HEK293T (cell line): Measurements from ENCODE around the gene CHST3.

Experiments used
- CTCF ChIA-PET: fragments of 350-600 bp; formaldehyde crosslinking; extraction: SDS; loops from one replicate; lab custom pipeline; 2021; ENCODE audit warnings: antibody characterized with exemption, inconsistent platforms; lab: Yijun Ruan, JAX
- POLR2A ChIA-PET: fragments of 350-600 bp; formaldehyde crosslinking; extraction: SDS; loops from one replicate; lab custom pipeline; 2020; ENCODE audit warnings: antibody characterized with exemption, inconsistent platforms; lab: Yijun Ruan, JAX
- DNase-seq: peaks from one replicate; pipeline ENCODE4 v3.0.0; 2012; ENCODE audit warnings: mixed read lengths; ENCODE audit errors: extremely low spot score
- ARNT ChIP-seq: fragments of 450-650 bp; IDR thresholded peaks from 2 replicates; pipeline ENCODE4 v1.6.1; 2017; ENCODE audit warnings: mild to moderate bottlenecking
- BHLHE40 ChIP-seq: fragments of 450-650 bp; IDR thresholded peaks from 2 replicates; pipeline ENCODE4 v1.6.1; 2016; ENCODE audit warnings: mild to moderate bottlenecking, moderate library complexity, borderline replicate concordance
- CTBP1 ChIP-seq: fragments of 450-650 bp; IDR thresholded peaks from 2 replicates; pipeline ENCODE4 v1.6.1; 2016; ENCODE audit warnings: borderline replicate concordance
- ELF4 ChIP-seq: fragments of 450-650 bp; IDR thresholded peaks from 2 replicates; pipeline ENCODE4 v1.6.1; 2017; ENCODE audit warnings: antibody characterized with exemption
- FOXA1 ChIP-seq: fragments of 450-650 bp; IDR thresholded peaks from 2 replicates; pipeline ENCODE4 v1.6.1; 2016; ENCODE audit warnings: mild to moderate bottlenecking
- FOXK2 ChIP-seq: fragments of 450-650 bp; IDR thresholded peaks from 2 replicates; pipeline ENCODE4 v1.6.1; 2016; ENCODE audit warnings: mild to moderate bottlenecking
- FOXM1 ChIP-seq: fragments of 450-650 bp; IDR thresholded peaks from 2 replicates; pipeline ENCODE4 v1.6.1; 2017; ENCODE audit warnings: mild to moderate bottlenecking, borderline replicate concordance
- HDGF ChIP-seq: fragments of 450-650 bp; IDR thresholded peaks from 2 replicates; pipeline ENCODE4 v1.6.1; 2017; ENCODE audit warnings: antibody characterized with exemption, borderline replicate concordance
- L3MBTL2 ChIP-seq: fragments of 450-650 bp; conservative IDR thresholded peaks from 2 replicates; pipeline ENCODE4 v1.6.1; 2016; ENCODE audit warnings: mild to moderate bottlenecking
- LEF1 ChIP-seq: fragments of 450-650 bp; IDR thresholded peaks from 2 replicates; pipeline ENCODE4 v1.6.1; 2017; ENCODE audit warnings: mild to moderate bottlenecking, borderline replicate concordance
- NFRKB ChIP-seq: fragments of 450-650 bp; IDR thresholded peaks from 2 replicates; pipeline ENCODE4 v1.6.1; 2016; ENCODE audit warnings: mild to moderate bottlenecking, moderate library complexity
- PKNOX1 ChIP-seq: fragments of 450-650 bp; IDR thresholded peaks from 2 replicates; pipeline ENCODE4 v1.6.1; 2016
- SP1 ChIP-seq: fragments of 450-650 bp; IDR thresholded peaks from 2 replicates; pipeline ENCODE4 v1.6.1; 2017
- SUZ12 ChIP-seq: fragments of 450-650 bp; IDR thresholded peaks from 2 replicates; pipeline ENCODE4 v1.6.1; 2016; ENCODE audit warnings: mild to moderate bottlenecking
- TARDBP ChIP-seq: fragments of 450-650 bp; IDR thresholded peaks from 2 replicates; pipeline ENCODE4 v1.6.1; 2016
- ZNF384 ChIP-seq: fragments of 450-650 bp; IDR thresholded peaks from 2 replicates; pipeline ENCODE4 v1.6.1; 2016

The CHST3 gene

GRCh38 chr10:71946700-71947099, 17.5 kb upstream of the CHST3 start:
- TF ChIP-seq LEF1 (no peak), FOXM1 (no peak), HDGF (no peak), SUZ12 (no peak), ARNT (no peak), CTBP1 (no peak)
- ChIA-PET CTCF (interaction anchor here (0.8 kb wide), 1 partner anchor 13 kb away, joined by 3 read pairs; no protein-coding TSS in a partner anchor), POLR2A (interaction anchor here (0.7 kb wide), 1 partner anchor 96 kb away, joined by 3 read pairs; no protein-coding TSS in a partner anchor)
- no peak for DNase-seq

GRCh38 chr10:71948496-71949067, 15.6 kb upstream of the CHST3 start:
- TF ChIP-seq SUZ12: no peak
- no peak for TF ChIP-seq FOXM1
- TF ChIP-seq CTBP1: no peak
- TF ChIP-seq FOXA1: no peak
- no peak for TF ChIP-seq ZNF384
- no peak for TF ChIP-seq HDGF
- no peak for TF ChIP-seq PKNOX1
- TF ChIP-seq ELF4: no peak
- TF ChIP-seq BHLHE40: no peak
- TF ChIP-seq TARDBP: no peak
- no peak for TF ChIP-seq ARNT
- no peak for TF ChIP-seq SP1
- no peak for TF ChIP-seq NFRKB
- POLR2A ChIA-PET: no interaction called here
- CTCF ChIA-PET: interaction anchor here (0.8 to 1.3 kb wide), 2 partner anchors 9 kb away, joined by 4 to 6 read pairs; no protein-coding TSS in a partner anchor
- DNase-seq: no peak

- CTCF ChIA-PET: no interaction called here
- DNase-seq: no peak
- POLR2A ChIA-PET: no interaction called here
- TF ChIP-seq TARDBP (no peak), FOXM1 (no peak), FOXA1 (no peak), L3MBTL2 (no peak), CTBP1 (no peak), FOXK2 (no peak), ZNF384 (no peak), NFRKB (no peak), SUZ12 (no peak), HDGF (no peak), BHLHE40 (no peak), LEF1 (no peak), ARNT (no peak), ELF4 (no peak)
These were observed 13.5 kb upstream of the CHST3 start for GRCh38 chr10:71950683-71951082.

- TF ChIP-seq HDGF: no peak
- POLR2A ChIA-PET: no interaction called here
- DNase-seq: no peak
- CTCF ChIA-PET: interaction anchor here (1.0 kb wide), 1 partner anchor 96 kb away, joined by 3 read pairs; no protein-coding TSS in a partner anchor
These were observed 11.4 kb upstream of the CHST3 start for GRCh38 chr10:71952745-71953144.

- ChIA-PET CTCF (interaction anchor here (0.7 to 3.0 kb wide), 15 partner anchors 9 to 315 kb away, joined by 3 to 24 read pairs (median 4); no protein-coding TSS in a partner anchor), POLR2A (interaction anchor here (0.5 to 1.3 kb wide), 2 partner anchors 16 to 106 kb away, joined by 3 to 4 read pairs; partner anchors contain the start of gene PSAP)
- DNase-seq: no peak
- TF ChIP-seq LEF1 (no peak), FOXK2 (no peak), NFRKB (no peak), HDGF (no peak), SUZ12 (no peak), SP1 (no peak), ELF4 (no peak), BHLHE40 (no peak), PKNOX1 (no peak), L3MBTL2 (no peak), FOXM1 (no peak), ARNT (no peak), TARDBP (no peak), FOXA1 (no peak), ZNF384 (no peak), CTBP1 (no peak)
These were observed 6.5 kb upstream of the CHST3 start for GRCh38 chr10:71957546-71958275.

GRCh38 chr10:71959526-71959925, 4.7 kb upstream of the CHST3 start:
- TF ChIP-seq FOXK2: no peak
- no peak for TF ChIP-seq LEF1
- no peak for TF ChIP-seq ARNT
- TF ChIP-seq SP1: no peak
- TF ChIP-seq BHLHE40: no peak
- no peak for TF ChIP-seq FOXA1
- no peak for TF ChIP-seq NFRKB
- no peak for TF ChIP-seq TARDBP
- TF ChIP-seq SUZ12: no peak
- TF ChIP-seq L3MBTL2: no peak
- TF ChIP-seq HDGF: no peak
- TF ChIP-seq ZNF384: no peak
- no peak for TF ChIP-seq FOXM1
- TF ChIP-seq ELF4: no peak
- TF ChIP-seq CTBP1: no peak
- TF ChIP-seq PKNOX1: no peak
- no peak for DNase-seq
- POLR2A ChIA-PET: no interaction called here
- CTCF ChIA-PET: interaction anchor here (1.5 kb wide), 1 partner anchor 13 kb away, joined by 3 read pairs; no protein-coding TSS in a partner anchor
